T-helper 1 cell (primary cell): Measurements from ENCODE around the gene GLG1.
"Not testable (repeated sequence)": the region's sequence is repeated elsewhere in the genome, so short reads cannot be mapped to it uniquely, and the experiment has no call there.

Experiments used
- DNase-seq, 5 donors: peaks; one replicate each; pipeline ENCODE4 v3.0.0-alpha.2; 2012 to 2020
- total RNA-seq, 4 donors: gene quantifications; one replicate each; lab custom pipeline; 2026; lab: John Stamatoyannopoulos, UW

Gene GLG1
- 253 to 381 (median 350) reads per million in 4 donors for total RNA-seq

GRCh38 chr16:74606521-74607309 lies at the start of gene GLG1:
TSS of gene GLG1 (minus strand) at chr16:74607114. CDS start at chr16:74607094, 20 bp downstream.
- DNase-seq, result peak; percentile 84 to 93 (median 85)

DNA sequence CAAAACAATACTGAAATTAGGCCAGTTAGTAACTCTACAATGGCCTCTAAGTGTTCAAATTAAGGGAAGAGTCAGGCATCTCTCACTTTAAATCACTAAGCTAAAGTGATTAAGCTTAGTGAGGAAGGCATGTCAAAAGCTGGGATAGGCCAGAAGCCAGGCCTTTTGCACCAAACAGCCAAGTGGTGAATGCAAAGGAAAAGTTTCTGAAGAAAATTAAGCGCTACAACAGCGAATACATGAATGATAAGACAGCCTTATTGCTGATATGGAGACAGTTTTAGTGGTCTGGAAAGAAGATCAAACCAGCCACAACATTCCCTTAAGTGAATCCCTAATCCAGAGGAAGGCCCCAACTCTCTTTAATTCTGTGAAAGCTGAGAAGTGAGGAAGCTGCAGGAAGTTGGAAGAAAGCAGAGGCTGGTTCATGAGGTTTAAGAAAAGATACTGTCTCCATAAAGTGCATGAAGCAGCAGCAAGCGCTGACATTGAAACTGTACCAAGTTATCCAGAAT lies 47.7 kb upstream of the GLG1 start:
- DNase-seq, result no peak

- not testable (repeated sequence) for DNase-seq
These were observed 46.0 kb upstream of the GLG1 start for GRCh38 chr16:74652883-74653282.

- no peak for DNase-seq
These were observed 45.3 kb upstream of the GLG1 start for GRCh38 chr16:74652249-74652648.

GRCh38 chr16:74651841-74652240 lies 44.9 kb upstream of the GLG1 start:
- DNase-seq, result no peak

DNA sequence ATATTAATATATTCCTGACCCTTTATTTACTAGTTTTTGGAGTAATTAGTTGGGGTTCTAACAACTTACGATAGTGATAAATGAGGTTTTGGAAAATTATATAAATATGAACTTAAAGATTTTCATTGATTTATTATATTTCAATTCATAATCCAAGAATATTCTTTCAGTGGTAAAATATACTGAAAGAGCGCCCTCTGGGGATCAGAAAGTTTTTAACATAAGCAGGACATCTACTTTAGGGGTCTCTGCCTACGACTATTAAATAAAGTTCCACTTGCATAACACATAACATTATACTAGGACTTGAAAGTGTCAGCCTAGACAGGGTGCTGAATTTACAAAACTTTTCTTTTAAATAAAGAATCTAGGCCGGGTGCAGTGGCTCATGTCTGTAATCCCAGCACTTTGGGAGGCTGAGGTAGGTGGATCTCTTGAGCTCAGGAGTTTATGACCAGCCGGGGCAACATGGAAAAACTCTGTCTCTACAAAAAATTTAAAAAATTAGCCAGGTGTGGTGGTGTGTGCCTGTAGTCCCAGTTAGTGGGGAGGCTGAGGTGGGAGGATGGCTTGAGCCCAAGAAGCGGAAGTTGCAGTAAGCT lies 44.2 kb upstream of the GLG1 start:
- no peak for DNase-seq

- DNase-seq, result no peak
These were observed 43.1 kb upstream of the GLG1 start for GRCh38 chr16:74649839-74650504.

GRCh38 chr16:74641969-74642368 lies 35.1 kb upstream of the GLG1 start:
- DNase-seq, result no peak

- no peak for DNase-seq
These were observed 31.0 kb upstream of the GLG1 start for GRCh38 chr16:74637742-74638453.

DNA sequence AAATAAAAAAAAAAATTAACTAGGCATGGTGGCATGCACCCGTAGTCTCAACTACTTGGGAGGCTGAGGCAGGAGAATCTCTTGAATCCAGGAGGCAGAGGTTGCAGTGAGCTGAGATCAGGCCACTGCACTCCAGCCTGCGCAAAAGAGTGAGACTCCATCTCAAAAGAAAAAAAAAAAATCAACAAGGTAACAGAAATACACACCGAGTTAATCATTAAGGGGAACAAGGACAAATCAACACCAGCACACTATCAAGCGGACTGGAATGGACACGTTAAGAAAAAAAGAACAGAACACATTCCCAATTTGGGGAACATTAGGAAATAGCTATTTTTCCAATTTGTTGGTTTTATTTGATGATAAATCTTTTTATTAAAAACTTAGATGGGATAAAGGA lies 28.4 kb upstream of the GLG1 start:
- DNase-seq, result no peak

DNA sequence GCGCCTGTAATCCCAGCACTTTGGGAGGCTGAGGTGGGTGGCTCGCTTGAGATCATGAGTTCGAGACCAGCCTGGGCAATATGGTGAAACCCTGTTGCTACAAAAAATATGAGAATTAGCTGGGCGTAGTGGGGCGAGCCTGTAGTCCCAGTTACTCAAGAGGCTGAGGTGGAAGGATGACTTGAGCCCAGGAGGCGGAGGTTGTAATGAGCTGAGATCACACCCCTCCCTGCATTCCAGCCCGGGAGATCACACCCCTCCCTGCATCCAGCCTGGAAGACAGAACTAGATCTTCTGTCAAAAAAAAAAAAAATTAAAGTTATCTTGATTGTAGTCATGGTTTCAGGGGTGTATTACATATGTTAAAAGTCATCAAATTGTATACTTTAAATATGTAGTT lies 26.8 kb upstream of the GLG1 start:
- DNase-seq, result no peak

DNA sequence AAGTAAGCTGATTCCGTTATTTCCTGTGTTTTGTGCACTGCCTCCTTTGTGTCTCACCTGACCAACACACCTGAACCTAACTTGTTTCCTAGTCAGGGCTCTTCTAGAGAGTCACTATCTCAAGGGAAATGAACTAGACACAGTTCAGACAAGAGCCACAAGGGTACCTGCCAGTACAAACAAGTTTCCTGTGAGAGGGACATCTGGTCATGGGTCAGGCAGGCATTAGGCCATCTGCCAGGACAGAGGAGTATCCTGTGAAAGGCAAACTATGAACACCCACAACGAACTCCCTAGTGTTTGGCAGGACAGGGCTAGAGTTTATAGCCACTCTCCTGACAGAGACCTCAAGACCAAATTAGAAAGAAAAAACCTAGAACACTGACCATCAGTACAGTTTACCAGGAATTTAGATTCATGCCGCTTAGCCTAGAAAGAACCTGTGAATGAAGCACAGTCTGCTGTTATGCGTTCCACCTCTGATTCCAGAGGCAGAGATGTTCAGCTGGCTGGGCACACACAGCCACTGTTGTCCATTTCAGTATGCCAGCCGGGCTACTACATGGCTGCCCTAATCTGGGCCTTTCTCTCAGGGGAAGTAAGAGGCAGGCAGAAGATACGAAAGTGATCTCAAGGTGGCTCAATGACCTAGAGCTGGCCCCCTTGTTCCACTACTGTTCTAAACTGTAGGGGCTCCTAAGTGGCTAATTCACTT lies 20.7 kb upstream of the GLG1 start:
- no peak for DNase-seq

DNA sequence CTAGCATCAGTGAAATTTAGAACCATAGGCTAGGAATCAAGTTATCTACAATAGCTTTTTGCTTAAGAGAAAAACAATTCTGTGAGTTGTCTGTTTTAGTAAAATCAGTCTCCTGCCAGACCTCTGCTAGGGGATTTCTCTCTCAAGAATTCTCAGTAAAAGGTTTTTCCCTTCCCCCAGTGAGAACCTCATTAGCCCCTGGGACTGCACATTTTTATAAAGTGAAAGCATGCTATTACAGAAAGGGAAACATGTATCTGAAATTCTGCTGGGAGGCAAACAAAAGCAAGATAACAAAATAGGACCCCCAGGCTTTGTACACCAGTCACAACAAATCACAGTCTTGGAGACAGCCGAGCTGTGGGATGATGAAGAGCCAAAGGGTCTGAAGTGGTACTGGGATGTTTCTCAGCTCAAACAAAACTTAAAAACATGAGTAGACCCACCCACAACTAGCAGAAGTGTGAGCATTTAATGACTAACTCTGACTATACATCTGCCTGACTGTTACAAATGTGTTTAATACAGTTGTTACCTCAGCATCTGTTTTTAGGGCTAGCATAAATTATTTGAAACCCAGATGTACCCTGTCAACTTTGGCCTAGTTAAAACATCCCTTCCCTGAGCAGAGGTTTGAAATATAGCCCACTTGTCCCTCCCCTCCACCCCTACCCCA lies 20.0 kb upstream of the GLG1 start:
- no peak for DNase-seq

GRCh38 chr16:74625500-74626350 lies 18.8 kb upstream of the GLG1 start:
- DNase-seq, result no peak

DNA sequence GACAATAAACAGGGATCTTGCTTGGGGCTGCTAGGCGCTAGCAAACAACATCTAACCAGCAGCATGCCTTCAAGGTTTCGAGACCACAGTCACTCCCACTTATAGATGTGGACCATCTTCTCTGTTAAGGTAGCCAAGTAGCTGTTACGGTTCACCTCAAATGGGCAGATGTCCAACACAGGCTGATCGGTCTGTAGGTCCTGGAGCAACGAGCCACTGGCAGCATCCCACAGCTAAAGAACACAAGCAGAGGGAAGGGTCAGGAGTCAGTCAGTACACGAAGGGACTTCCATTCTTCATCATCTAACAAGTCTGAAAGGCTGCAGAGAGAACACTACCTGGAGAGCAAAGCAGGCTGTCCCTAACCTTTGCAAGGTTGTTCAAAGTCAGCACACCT lies 16.9 kb upstream of the GLG1 start:
- no peak for DNase-seq

GRCh38 chr16:74623214-74623838 lies 16.4 kb upstream of the GLG1 start:
- peak in 1 of 5 donors; percentile 49 for DNase-seq

DNA sequence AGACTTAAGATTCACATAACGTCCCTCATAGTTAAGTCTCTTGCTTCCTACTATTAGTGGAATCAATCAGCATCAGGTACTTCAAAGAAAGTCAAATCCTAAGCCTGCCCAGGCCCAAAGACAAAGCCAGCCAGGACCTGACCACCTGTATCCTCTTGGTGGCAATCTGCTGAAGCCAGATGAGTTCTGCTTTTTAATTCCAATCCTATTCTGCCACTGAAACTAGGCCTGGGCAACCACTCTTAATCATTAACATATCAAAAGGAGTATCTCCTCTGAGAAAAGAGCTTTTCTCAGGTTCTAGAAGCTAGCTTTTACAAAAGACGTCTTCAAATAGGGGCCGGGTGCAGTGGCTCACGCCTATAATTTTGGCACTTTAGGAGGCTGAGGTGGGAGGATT lies 15.1 kb upstream of the GLG1 start:
- DNase-seq, result no peak

DNA sequence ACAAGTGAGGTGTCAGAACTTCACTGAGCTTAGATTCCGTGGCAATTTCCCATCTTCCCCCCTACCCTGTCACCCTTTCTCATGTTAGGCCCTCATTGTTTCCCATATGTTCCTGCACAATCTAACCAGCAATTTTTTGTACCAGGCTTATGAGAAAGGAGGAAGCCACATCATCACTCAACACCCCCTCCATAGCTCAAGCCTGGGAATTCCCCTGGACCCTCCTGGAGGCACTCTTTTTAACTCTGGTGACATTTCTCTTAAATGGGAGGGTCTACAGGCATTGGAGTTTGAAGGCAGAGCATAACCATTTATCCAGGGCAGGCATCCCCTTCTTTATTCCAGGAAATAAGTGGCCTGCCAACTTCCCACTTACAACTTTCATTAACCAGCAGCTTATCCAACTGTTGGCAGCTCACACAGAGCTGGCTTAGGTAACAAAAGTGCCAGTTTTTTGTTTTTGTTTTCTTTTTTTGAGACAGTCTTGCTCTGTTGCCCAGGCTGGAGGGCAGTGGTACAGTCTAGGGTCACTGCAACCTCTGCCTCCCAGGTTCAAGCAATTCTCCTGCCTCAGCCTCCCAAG lies 10.4 kb upstream of the GLG1 start:
- no peak for DNase-seq

DNA sequence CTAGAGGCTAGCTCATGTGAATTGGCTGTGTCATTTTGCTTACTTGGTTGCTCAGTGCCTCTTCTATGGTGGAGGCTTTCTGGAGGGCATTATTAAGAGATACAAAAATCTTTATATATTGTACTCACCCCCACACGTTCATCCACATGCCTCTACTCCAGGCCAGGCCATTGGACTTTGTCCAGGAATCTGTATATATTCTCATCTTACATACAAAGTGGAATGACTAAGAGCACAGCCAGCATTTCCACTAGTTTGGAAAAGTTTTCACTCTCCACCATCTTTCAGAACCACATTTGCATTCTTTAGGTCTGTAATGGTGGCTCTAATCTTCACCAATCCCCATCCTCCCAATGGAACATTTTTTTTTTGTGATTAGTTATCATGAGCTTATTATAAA lies 4.8 kb upstream of the GLG1 start:
- no peak for DNase-seq

GRCh38 chr16:74608944-74609343 lies 2.0 kb upstream of the GLG1 start:
- DNase-seq, result peak; percentile 32 to 59 (median 55)
